PFSK-1 (cell line): Measurements from ENCODE around the gene DCDC2B.

Experiments
- FOXP2 ChIP-seq: optimal IDR thresholded peaks from 2 replicates; pipeline ENCODE3; 2011; ENCODE audit warnings: borderline replicate concordance, control low read depth, inconsistent platforms; ENCODE audit not compliant: insufficient read depth; ENCODE audit errors: extremely low read length, extremely low read depth
- POLR2AphosphoS5 ChIP-seq: IDR thresholded peaks from 2 replicates; pipeline ENCODE4 v1.6.1; 2012; ENCODE audit warnings: low read depth, mild to moderate bottlenecking, control low read depth, low read length, moderate library complexity
- REST ChIP-seq, 2 experiments: IDR thresholded peaks; 2 replicates each; pipeline versions ENCODE4 v1.6.1 to v1.8.0; 2011 to 2012; ENCODE audit warnings: low read depth in 2 of 2, low read length in 2 of 2, control low read depth in 1 of 2, inconsistent platforms in 1 of 2, mild to moderate bottlenecking in 1 of 2, moderate library complexity in 1 of 2; ENCODE audit not compliant: insufficient read depth in 1 of 2
- SIN3A ChIP-seq: IDR thresholded peaks from 2 replicates; pipeline ENCODE4 v1.6.1; 2012; ENCODE audit warnings: mild to moderate bottlenecking, low read length, moderate library complexity, borderline replicate concordance; ENCODE audit not compliant: insufficient read depth
- TAF1 ChIP-seq: IDR thresholded peaks from 2 replicates; pipeline ENCODE4 v1.6.1; 2012; ENCODE audit warnings: low read length, control low read depth, borderline replicate concordance; ENCODE audit not compliant: insufficient read depth

GRCh38 chr1:32170991-32171390 is 37.9 kb upstream of the DCDC2B start:
- no peak for TF ChIP-seq POLR2AphosphoS5
- no peak for TF ChIP-seq REST (IDR thresholded peaks at IDR 0.05; ENCODE audit: insufficient read depth in 1 of 2, low read depth in 2 of 2, low read length in 2 of 2)
- no peak for TF ChIP-seq SIN3A
- no peak for TF ChIP-seq TAF1
- TF ChIP-seq FOXP2 = no peak
